GM18511 (cell line): ENCODE measurements around the gene KLK13.

Experiments
- ATAC-seq: cut with Tn5 transposase; IDR thresholded peaks from one replicate; pipeline ENCODE4 v1.9.1; 2021; ENCODE audit warnings: mild to moderate bottlenecking, moderate library complexity; ENCODE audit not compliant: unreplicated experiment

The KLK13 gene

GRCh38 chr19:51065221-51065960 lies 499 bp upstream of the KLK13 start:
- ATAC-seq = no peak

- ATAC-seq = no peak
Measured at GRCh38 chr19:51063664-51064063, 1.2 kb downstream of the KLK13 start.

- ATAC-seq = no peak
Measured at GRCh38 chr19:51060973-51061372, 3.9 kb downstream of the KLK13 start.

- ATAC-seq = no peak
Measured at GRCh38 chr19:51060336-51060735, 4.6 kb downstream of the KLK13 start.

GRCh38 chr19:51059715-51060114 lies 5.2 kb downstream of the KLK13 start:
- no peak for ATAC-seq

- no peak for ATAC-seq
Measured at GRCh38 chr19:51055866-51056265, 9.0 kb downstream of the KLK13 start.

GRCh38 chr19:51047031-51047335 lies 17.9 kb downstream of the KLK13 start:
- no peak for ATAC-seq

- no peak for ATAC-seq
Measured at GRCh38 chr19:51044327-51044726, 20.6 kb downstream of the KLK13 start.

GRCh38 chr19:51043497-51043896 lies 21.4 kb downstream of the KLK13 start:
- no peak for ATAC-seq

- ATAC-seq = no peak
Measured at GRCh38 chr19:51040151-51040550, 24.7 kb downstream of the KLK13 start.

- ATAC-seq = no peak
Measured at GRCh38 chr19:51036519-51036918, 28.4 kb downstream of the KLK13 start.

GRCh38 chr19:51034704-51035103 lies 30.2 kb downstream of the KLK13 start, which contains the start of gene KLK12:
Gene KLK12, minus strand, starts transcription at chr19:51035002. Its CDS starts 381 bp downstream, at chr19:51034621.
- no peak for ATAC-seq

- ATAC-seq = no peak
Measured at GRCh38 chr19:51031880-51032225, 33.0 kb downstream of the KLK13 start.

- no peak for ATAC-seq
Measured at GRCh38 chr19:51031220-51031879, 33.5 kb downstream of the KLK13 start.

- ATAC-seq = no peak
Measured at GRCh38 chr19:51030631-51031030, 34.3 kb downstream of the KLK13 start.

- no peak for ATAC-seq
Measured at GRCh38 chr19:51029718-51030117, 35.2 kb downstream of the KLK13 start.

- ATAC-seq = no peak
Measured at GRCh38 chr19:51027873-51028272, 37.0 kb downstream of the KLK13 start.

GRCh38 chr19:51027126-51027806 lies 37.6 kb downstream of the KLK13 start:
- ATAC-seq = no peak

GRCh38 chr19:51026554-51026831 lies 38.4 kb downstream of the KLK13 start, which contains the start of gene KLK11:
Gene KLK11, minus strand, starts transcription at chr19:51026616. Its CDS starts 985 bp downstream, at chr19:51025631.
- no peak for ATAC-seq

GRCh38 chr19:51025809-51026553 lies 38.9 kb downstream of the KLK13 start:
- ATAC-seq = no peak

GRCh38 chr19:51025401-51025800 lies 39.5 kb downstream of the KLK13 start:
- no peak for ATAC-seq

GRCh38 chr19:51024924-51025323 lies 40.0 kb downstream of the KLK13 start:
- ATAC-seq = no peak
